HG03457 (cell line): ENCODE data around the gene ARHGEF4.
"Not testable (repeated sequence)": the region's sequence is repeated elsewhere in the genome, so short reads cannot be mapped to it uniquely, and the experiment has no call there.

ENCODE experiments used
- ATAC-seq: cut with Tn5 transposase; IDR thresholded peaks from one replicate; pipeline ENCODE4 v1.9.1; 2021; ENCODE audit warnings: moderate number of reproducible peaks; ENCODE audit not compliant: unreplicated experiment

ARHGEF4 gene

GRCh38 chr2:130964931-130965330 is 128.2 kb downstream of the ARHGEF4 start:
- no peak for ATAC-seq

GRCh38 chr2:130966149-130966774 is 129.5 kb downstream of the ARHGEF4 start:
- no peak for ATAC-seq

- no peak for ATAC-seq
Measured at GRCh38 chr2:130966775-130967490, 130.2 kb downstream of the ARHGEF4 start.

- ATAC-seq = peak; percentile 86
Measured at GRCh38 chr2:130972410-130972809, 135.7 kb downstream of the ARHGEF4 start.

- ATAC-seq = no peak
Measured at GRCh38 chr2:130975729-130976128, 139.0 kb downstream of the ARHGEF4 start.

GRCh38 chr2:130976591-130977237 is 140.0 kb downstream of the ARHGEF4 start:
- ATAC-seq = no peak

- no peak for ATAC-seq
Measured at GRCh38 chr2:130977461-130978050, 140.8 kb downstream of the ARHGEF4 start.

GRCh38 chr2:130981667-130982066 is 145.0 kb downstream of the ARHGEF4 start:
- ATAC-seq = no peak

- no peak for ATAC-seq
Measured at GRCh38 chr2:130985206-130985780, 148.6 kb downstream of the ARHGEF4 start.

GRCh38 chr2:130985831-130986649 is 149.3 kb downstream of the ARHGEF4 start:
- no peak for ATAC-seq

- no peak for ATAC-seq
Measured at GRCh38 chr2:130986890-130987493, 150.3 kb downstream of the ARHGEF4 start.

GRCh38 chr2:130987519-130988425 is 151.1 kb downstream of the ARHGEF4 start:
- no peak for ATAC-seq

GRCh38 chr2:130991446-130991845 is 154.7 kb downstream of the ARHGEF4 start:
- ATAC-seq = not testable (repeated sequence)

GRCh38 chr2:130992003-130992402 is 155.3 kb downstream of the ARHGEF4 start:
- ATAC-seq = not testable (repeated sequence)

GRCh38 chr2:130996691-130997090 is 160.0 kb downstream of the ARHGEF4 start:
- ATAC-seq = no peak

GRCh38 chr2:130997198-130997597 is 160.5 kb downstream of the ARHGEF4 start:
- no peak for ATAC-seq

GRCh38 chr2:130998561-130998960 is 161.8 kb downstream of the ARHGEF4 start:
- no peak for ATAC-seq

GRCh38 chr2:131004446-131005209 is 167.9 kb downstream of the ARHGEF4 start:
- no peak for ATAC-seq
